ENCODE results near the gene RPS15A. TPM values are rescaled to one million over a fixed set of nuclear protein-coding genes. Genes with fewer than 3 reads are reported as not detected.

Gene RPS15A
- total and polyA plus RNA-seq, 2 of the 8 experiments (the other 6 are each of a cell fraction or from before 2014, with no cell fraction given), result 1,784 to 5,666 TPM

- TF ChIP-seq USF2 (IDR thresholded peaks at IDR 0.05; ENCODE audit: low read length) (no peak), CHD1 (IDR thresholded peaks at IDR 0.05; ENCODE audit: low read depth, low read length) (no peak), SIN3A (conservative IDR thresholded peaks at IDR 0.05 in 1 of 2, IDR thresholded peaks at IDR 0.05 in 1 of 2; ENCODE audit: low read depth in 1 of 2, low read length in 2 of 2) (no peak), ZNF274 (IDR thresholded peaks at IDR 0.05; ENCODE audit: borderline replicate concordance, extremely low read depth, low read length) (no peak), POLR2AphosphoS5 (IDR thresholded peaks at IDR 0.05; ENCODE audit: low read depth, low read length) (no peak)
Measured at GRCh38 chr16:18799500-18799899, 9.4 kb upstream of the RPS15A start (continued).
